Activated T-helper 2 cell treated with anti-CD3 and anti-CD28 coated beads, Interferon-gamma antibody, Interleukin-2, Interleukin-4, amounts not matched to agents 10 μg/mL and 5 μg/mL and 100 μg/mL, durations not matched to agents 14 hours and 24 hours and 36 hours (primary cell): ENCODE data around the gene OR2V2. TPM values are rescaled to one million over a fixed set of nuclear protein-coding genes. Genes with fewer than 3 reads are reported as not detected.
A peak's percentile ranks its signal among the peaks of the same experiment; 100 is the strongest.
"Not testable (repeated sequence)": the region's sequence is repeated elsewhere in the genome, so short reads cannot be mapped to it uniquely, and the experiment has no call there.

Experiments used
- DNase-seq: peaks from one replicate; pipeline ENCODE4 v3.0.0; 2021; ENCODE audit warnings: low spot score
- H3K27ac Mint-ChIP-seq: one replicate; pipeline ENCODE4 v1.8.0; 2021; ENCODE audit warnings: mixed read lengths
- H3K27me3 Mint-ChIP-seq: one replicate; pipeline ENCODE4 v1.8.0; 2021; ENCODE audit warnings: low read depth, mixed read lengths
- H3K36me3 Mint-ChIP-seq: one replicate; pipeline ENCODE4 v1.8.0; 2021; ENCODE audit warnings: low read depth, mixed read lengths
- H3K4me1 Mint-ChIP-seq: one replicate; pipeline ENCODE4 v1.8.0; 2021; ENCODE audit warnings: low read depth, mixed read lengths
- H3K4me3 Mint-ChIP-seq: one replicate; pipeline ENCODE4 v1.8.0; 2021; ENCODE audit warnings: low read depth, mild to moderate bottlenecking, moderate library complexity, mixed read lengths
- H3K9me3 Mint-ChIP-seq: one replicate; pipeline ENCODE4 v1.8.0; 2021; ENCODE audit warnings: mixed read lengths
- intact Hi-C: fragments of 100-400 bp; cut with micrococcal nuclease; formaldehyde crosslinking; loops from one replicate; pipeline ENCODE4 v1.15.1; 2023
- total RNA-seq: library from RNA; stranded (reverse); gene quantifications from 2 replicates; pipeline ENCODE4 v1.2.3, GENCODE V29; 2022

OR2V2 gene
- total RNA-seq, 1 donor from 2014 or later: not detected

- not testable (repeated sequence) for H3K9me3 Mint-ChIP-seq, H3K36me3 Mint-ChIP-seq
- peak; percentile 68 for DNase-seq
- Mint-ChIP-seq H3K27ac (peak overlapping the region; percentile 47), H3K4me1 (peaks cover 50% of the 10 kb centered on the region), H3K27me3 (peaks cover 28% of the 10 kb centered on the region), H3K4me3 (peak overlapping the region; percentile 71)
- intact Hi-C loops: loop anchor here (5.0 to 10.0 kb wide), 3 partner anchors 38 to 367 kb away; partner anchors contain the start of genes MGAT1 and TRIM7
Measured at GRCh38 chr5:181169459-181170236, 22.3 kb downstream of the OR2V2 start.

- Mint-ChIP-seq H3K4me3 (peak overlapping the region; percentile 71), H3K27me3 (peaks cover 29% of the 10 kb centered on the region), H3K27ac (peak overlapping the region; percentile 47), H3K4me1 (peaks cover 49% of the 10 kb centered on the region), H3K9me3 (no peaks in the 10 kb centered on the region), H3K36me3 (no peaks in the 10 kb centered on the region)
- no peak for DNase-seq
- intact Hi-C loops: loop anchor here (5.0 to 10.0 kb wide), 3 partner anchors 37 to 368 kb away; partner anchors contain the start of genes MGAT1 and TRIM7
Measured at GRCh38 chr5:181170237-181170825, 22.9 kb downstream of the OR2V2 start.

- H3K9me3 Mint-ChIP-seq: no peaks in the 10 kb centered on the region
- no peaks in the 10 kb centered on the region for H3K36me3 Mint-ChIP-seq
- DNase-seq: no peak
- H3K27ac Mint-ChIP-seq: no peak overlapping the region
- intact Hi-C loops: loop anchor here (5.0 to 10.0 kb wide), 3 partner anchors 36 to 369 kb away; partner anchors contain the start of genes MGAT1 and TRIM7
- H3K4me3 Mint-ChIP-seq: peak overlapping the region; percentile 23
- H3K27me3 Mint-ChIP-seq: peaks cover 31% of the 10 kb centered on the region
- H3K4me1 Mint-ChIP-seq: peaks cover 46% of the 10 kb centered on the region
Measured at GRCh38 chr5:181170996-181171395, 23.6 kb downstream of the OR2V2 start.

- no peaks in the 10 kb centered on the region for H3K9me3 Mint-ChIP-seq
- H3K4me1 Mint-ChIP-seq: peaks cover 44% of the 10 kb centered on the region
- H3K4me3 Mint-ChIP-seq: no peak overlapping the region
- H3K36me3 Mint-ChIP-seq: no peaks in the 10 kb centered on the region
- intact Hi-C loops: loop anchor here (2.0 to 10.0 kb wide), 4 partner anchors 17 to 369 kb away; partner anchors contain the start of genes MGAT1 and TRIM7
- DNase-seq: no peak
- peaks cover 35% of the 10 kb centered on the region for H3K27me3 Mint-ChIP-seq
- H3K27ac Mint-ChIP-seq: no peak overlapping the region
Measured at GRCh38 chr5:181171782-181172181, 24.4 kb downstream of the OR2V2 start.

- Mint-ChIP-seq H3K36me3 (no peaks in the 10 kb centered on the region), H3K4me1 (peaks cover 35% of the 10 kb centered on the region)
Measured at GRCh38 chr5:181173027-181173419, 25.6 kb downstream of the OR2V2 start.

GRCh38 chr5:181173420-181174342, 26.3 kb downstream of the OR2V2 start:
- H3K4me3 Mint-ChIP-seq: peak overlapping the region; percentile 87
- no peaks in the 10 kb centered on the region for H3K9me3 Mint-ChIP-seq
- no peaks in the 10 kb centered on the region for H3K36me3 Mint-ChIP-seq
- peak; percentile 71 for DNase-seq
- peaks cover 34% of the 10 kb centered on the region for H3K4me1 Mint-ChIP-seq
- intact Hi-C loops: loop anchor here (1.0 to 10.0 kb wide), 5 partner anchors 9 to 371 kb away; partner anchors contain the start of genes MGAT1 and TRIM7
- H3K27ac Mint-ChIP-seq: peak overlapping the region; percentile 92
- H3K27me3 Mint-ChIP-seq: peaks cover 28% of the 10 kb centered on the region

More at GRCh38 chr5:181173027-181173419, 25.6 kb downstream of the OR2V2 start:
- no peak for DNase-seq
- H3K4me3 Mint-ChIP-seq: peak overlapping the region; percentile 87
- H3K9me3 Mint-ChIP-seq: no peaks in the 10 kb centered on the region
- H3K27me3 Mint-ChIP-seq: peaks cover 31% of the 10 kb centered on the region
- peak overlapping the region; percentile 92 for H3K27ac Mint-ChIP-seq
- intact Hi-C loops: loop anchor here (1.0 to 10.0 kb wide), 5 partner anchors 9 to 371 kb away; partner anchors contain the start of genes MGAT1 and TRIM7

- Mint-ChIP-seq H3K27me3 (peaks cover 13% of the 10 kb centered on the region), H3K4me3 (no peak overlapping the region), H3K4me1 (peaks cover 13% of the 10 kb centered on the region), H3K36me3 (no peaks in the 10 kb centered on the region), H3K9me3 (no peaks in the 10 kb centered on the region), H3K27ac (no peak overlapping the region)
- no peak for DNase-seq
- intact Hi-C loops: loop anchor here (10.0 kb wide), 1 partner anchor 62 kb away; no protein-coding TSS in a partner anchor
Measured at GRCh38 chr5:181176254-181176952, 29.0 kb downstream of the OR2V2 start.

GRCh38 chr5:181177559-181177958, 30.2 kb downstream of the OR2V2 start:
- not testable (repeated sequence) for H3K36me3 Mint-ChIP-seq, DNase-seq, H3K4me3 Mint-ChIP-seq, H3K9me3 Mint-ChIP-seq, H3K27ac Mint-ChIP-seq
- intact Hi-C loops: loop anchor here (10.0 kb wide), 1 partner anchor 63 kb away; no protein-coding TSS in a partner anchor
- Mint-ChIP-seq H3K27me3 (peaks cover 15% of the 10 kb centered on the region), H3K4me1 (peaks cover 15% of the 10 kb centered on the region)

GRCh38 chr5:181181650-181182565, 34.5 kb downstream of the OR2V2 start:
- Mint-ChIP-seq H3K27me3 (peaks cover 6% of the 10 kb centered on the region), H3K9me3 (no peaks in the 10 kb centered on the region), H3K36me3 (no peaks in the 10 kb centered on the region), H3K4me1 (peaks cover 12% of the 10 kb centered on the region), H3K4me3 (no peak overlapping the region), H3K27ac (no peak overlapping the region)
- no peak for DNase-seq
- intact Hi-C loops: loop anchor here (1.0 to 10.0 kb wide), 2 partner anchors 9 to 317 kb away; partner anchors contain the start of gene ZFP62

- H3K4me1 Mint-ChIP-seq: peaks cover 13% of the 10 kb centered on the region
Measured at GRCh38 chr5:181182651-181183050, 35.3 kb downstream of the OR2V2 start.

GRCh38 chr5:181184845-181185216, 37.4 kb downstream of the OR2V2 start:
- Mint-ChIP-seq H3K27me3 (peaks cover 5% of the 10 kb centered on the region), H3K27ac (peak overlapping the region; percentile 96), H3K4me3 (peak overlapping the region; percentile 90), H3K36me3 (no peaks in the 10 kb centered on the region), H3K9me3 (no peaks in the 10 kb centered on the region), H3K4me1 (peaks cover 20% of the 10 kb centered on the region)
- DNase-seq: no peak
- intact Hi-C loops: loop anchor here (1.0 to 10.0 kb wide), 2 partner anchors 26 to 320 kb away; partner anchors contain the start of gene ZFP62

More at GRCh38 chr5:181182651-181183050, 35.3 kb downstream of the OR2V2 start:
- no peak for DNase-seq
- H3K4me3 Mint-ChIP-seq: peak overlapping the region; percentile 77
- intact Hi-C loops: loop anchor here (1.0 to 10.0 kb wide), 2 partner anchors 9 to 318 kb away; partner anchors contain the start of gene ZFP62
- H3K27me3 Mint-ChIP-seq: peaks cover 5% of the 10 kb centered on the region
- H3K36me3 Mint-ChIP-seq: no peaks in the 10 kb centered on the region
- no peaks in the 10 kb centered on the region for H3K9me3 Mint-ChIP-seq
- peak overlapping the region; percentile 70 for H3K27ac Mint-ChIP-seq
